KMS-11 (cell line): ENCODE results near the gene BARX2.
"Not testable (repeated sequence)": the region's sequence is repeated elsewhere in the genome, so short reads cannot be mapped to it uniquely, and the experiment has no call there.

Source experiments
- H2AFZ ChIP-seq: fragments of 200-600 bp; sonication (generic); 2 replicates; pipeline ENCODE4 v1.6.1; 2016; ENCODE audit warnings: antibody characterized with exemption, mixed run types, low read depth
- H3K27ac ChIP-seq: fragments of 200-600 bp; sonication (generic); 2 replicates; pipeline ENCODE4 v1.6.1; 2016; ENCODE audit warnings: mild to moderate bottlenecking, mixed run types
- H3K27me3 ChIP-seq: fragments of 200-600 bp; sonication (generic); 2 replicates; pipeline ENCODE4 v1.6.1; 2017; ENCODE audit warnings: mild to moderate bottlenecking, low read depth, mixed run types, moderate library complexity; ENCODE audit not compliant: insufficient read depth
- H3K36me3 ChIP-seq: fragments of 200-600 bp; sonication (generic); 2 replicates; pipeline ENCODE4 v1.6.1; 2017; ENCODE audit warnings: mild to moderate bottlenecking, mixed run types; ENCODE audit not compliant: insufficient read depth
- H3K4me1 ChIP-seq: fragments of 200-600 bp; sonication (generic); 2 replicates; pipeline ENCODE4 v1.6.1; 2016; ENCODE audit warnings: mild to moderate bottlenecking, low read depth, mixed run types; ENCODE audit not compliant: poor library complexity, severe bottlenecking
- H3K4me2 ChIP-seq: fragments of 200-600 bp; sonication (generic); 2 replicates; pipeline ENCODE4 v1.7.0; 2016; ENCODE audit warnings: mild to moderate bottlenecking, mixed run types
- H3K4me3 ChIP-seq: fragments of 200-600 bp; sonication (generic); IDR thresholded peaks from 2 replicates; pipeline ENCODE4 v1.6.1; 2017; ENCODE audit warnings: low read depth, low read length, mixed read lengths; ENCODE audit not compliant: insufficient read depth
- H3K79me2 ChIP-seq: fragments of 200-600 bp; sonication (generic); 2 replicates; pipeline ENCODE4 v1.6.1; 2016; ENCODE audit warnings: low read depth, mixed run types; ENCODE audit not compliant: insufficient read depth
- H3K9ac ChIP-seq: fragments of 200-600 bp; sonication (generic); 2 replicates; pipeline ENCODE4 v1.6.1; 2016; ENCODE audit warnings: mild to moderate bottlenecking, mixed run types
- H4K20me1 ChIP-seq: fragments of 200-600 bp; sonication (generic); 2 replicates; pipeline ENCODE4 v1.6.1; 2016; ENCODE audit warnings: mild to moderate bottlenecking, mixed run types; ENCODE audit not compliant: insufficient read depth
- CTCF ChIP-seq: fragments of 200-600 bp; sonication (generic); conservative IDR thresholded peaks from 2 replicates; pipeline ENCODE4 v1.6.1; 2017; ENCODE audit warnings: low read depth, mild to moderate bottlenecking, antibody characterized with exemption, low read length, moderate library complexity, mixed read lengths

Gene BARX2

GRCh38 chr11:129331871-129332274 is 43.8 kb upstream of the BARX2 start:
- H3K27me3 ChIP-seq = no peaks in the 10 kb centered on the region
- H3K4me2 ChIP-seq = no peak overlapping the region; the same call in 1 of the 2 replicates
- peak; percentile 77 for TF ChIP-seq CTCF
- H3K9ac ChIP-seq = no peak overlapping the region
- no peaks in the 10 kb centered on the region for H3K79me2 ChIP-seq
- H3K4me3 ChIP-seq = no peak overlapping the region
- H2AFZ ChIP-seq = peak overlapping the region; percentile 59
- no peaks in the 10 kb centered on the region for H4K20me1 ChIP-seq
- H3K27ac ChIP-seq = no peak overlapping the region
- H3K4me1 ChIP-seq = no peaks in the 10 kb centered on the region
- H3K36me3 ChIP-seq = no peaks in the 10 kb centered on the region

DNA sequence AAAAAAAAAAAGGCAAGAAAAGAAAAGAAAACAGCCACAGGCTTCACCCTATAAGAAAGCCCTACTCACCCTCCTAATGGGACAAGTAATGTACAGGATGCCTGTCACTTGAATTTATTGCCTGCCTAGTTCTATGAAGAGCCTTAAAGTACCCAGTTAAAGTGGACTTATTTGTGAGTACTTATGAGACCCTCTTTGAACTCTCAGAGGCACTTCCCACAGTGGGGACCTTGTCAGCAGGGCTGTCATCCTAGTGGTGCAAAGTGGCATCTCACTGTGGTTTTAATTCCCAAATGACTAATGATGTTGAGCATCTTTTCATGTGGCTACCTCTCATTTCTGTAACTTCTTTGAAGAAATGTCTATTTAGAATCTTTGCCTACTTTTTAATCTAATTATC is 41.8 kb upstream of the BARX2 start:
- no peaks in the 10 kb centered on the region for H3K79me2 ChIP-seq
- H3K27ac ChIP-seq = no peak overlapping the region
- no peak for TF ChIP-seq CTCF
- no peak overlapping the region for H3K9ac ChIP-seq
- no peak overlapping the region for H3K4me2 ChIP-seq
- H3K36me3 ChIP-seq = no peaks in the 10 kb centered on the region
- no peak overlapping the region for H3K4me3 ChIP-seq
- no peaks in the 10 kb centered on the region for H3K4me1 ChIP-seq
- no peaks in the 10 kb centered on the region for H4K20me1 ChIP-seq
- no peaks in the 10 kb centered on the region for H3K27me3 ChIP-seq
- no peak overlapping the region for H2AFZ ChIP-seq

DNA sequence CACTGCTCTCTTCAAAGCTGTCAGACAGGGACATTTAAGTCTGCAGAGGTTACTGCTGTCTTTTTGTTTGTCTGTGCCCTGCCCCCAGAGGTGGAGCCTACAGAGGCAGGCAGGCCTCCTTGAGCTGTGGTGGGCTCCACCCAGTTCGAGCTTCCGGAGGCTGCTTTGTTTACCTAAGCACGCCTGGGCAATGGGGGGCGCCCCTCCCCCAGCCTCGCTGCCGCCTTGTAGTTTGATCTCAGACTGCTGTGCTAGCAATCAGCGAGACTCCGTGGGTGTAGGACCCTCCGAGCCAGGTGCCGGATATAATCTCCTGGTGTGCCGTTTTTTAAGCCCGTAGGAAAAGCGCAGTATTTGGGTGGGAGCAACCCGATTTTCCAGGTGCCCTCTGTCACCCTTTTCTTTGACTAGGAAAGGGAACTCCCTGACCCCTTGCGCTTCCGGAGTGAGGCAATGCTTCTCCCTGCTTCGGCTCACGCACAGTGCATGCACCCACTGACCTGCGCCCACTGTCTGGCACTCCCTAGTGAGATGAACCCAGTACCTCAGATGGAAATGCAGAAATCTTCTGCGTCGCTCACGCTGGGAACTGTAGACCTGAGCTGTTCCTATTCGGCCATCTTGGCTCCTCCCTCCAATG is 31.2 kb upstream of the BARX2 start:
- not testable (repeated sequence) for H3K4me2 ChIP-seq

GRCh38 chr11:129346916-129347315 is 28.7 kb upstream of the BARX2 start:
- Histone ChIP-seq H3K79me2 (no peaks in the 10 kb centered on the region), H3K4me1 (peaks cover 2% of the 10 kb centered on the region), H3K4me3 (no peak overlapping the region), H2AFZ (no peak overlapping the region), H3K27ac (no peak overlapping the region), H3K27me3 (no peaks in the 10 kb centered on the region), H3K4me2 (no peak overlapping the region), H3K36me3 (no peaks in the 10 kb centered on the region), H4K20me1 (no peaks in the 10 kb centered on the region), H3K9ac (no peak overlapping the region)
- TF ChIP-seq CTCF = no peak

More for the DNA sequence above, 31.2 kb upstream of the BARX2 start:
- not testable (repeated sequence) for H3K36me3 ChIP-seq, H3K27me3 ChIP-seq, H3K4me1 ChIP-seq, H4K20me1 ChIP-seq, H3K79me2 ChIP-seq, H3K4me3 ChIP-seq
- H3K9ac ChIP-seq = peak overlapping the region; percentile 18; the same call in 1 of the 2 replicates
- peak overlapping the region; percentile 22; the same call in 1 of the 2 replicates for H2AFZ ChIP-seq
- peak overlapping the region; percentile 52; the same call in 1 of the 2 replicates for H3K27ac ChIP-seq

- Histone ChIP-seq H3K27ac (no peak overlapping the region), H3K4me2 (no peak overlapping the region), H3K79me2 (no peaks in the 10 kb centered on the region), H3K4me1 (peaks cover 18% of the 10 kb centered on the region), H3K27me3 (no peaks in the 10 kb centered on the region), H3K36me3 (no peaks in the 10 kb centered on the region), H2AFZ (no peak overlapping the region), H4K20me1 (no peaks in the 10 kb centered on the region), H3K9ac (no peak overlapping the region), H3K4me3 (no peak overlapping the region)
- TF ChIP-seq CTCF = no peak
Measured at GRCh38 chr11:129348813-129349212, 26.8 kb upstream of the BARX2 start.
